Panc1 (cell line): ENCODE measurements around the gene DLGAP3. TPM values are rescaled to one million over a fixed set of nuclear protein-coding genes. Genes with fewer than 3 reads are reported as not detected.

Experiments used
- ATAC-seq: fragments of 200-7000 bp; cut with Tn5 transposase; 2 replicates; pipeline ENCODE4 v1.9.1; 2020; ENCODE audit warnings: mild to moderate bottlenecking, moderate library complexity
- BruUV-seq: library from RNA; stranded (reverse); fragments of 400-500 nt; replicated peaks from 2 replicates; lab custom pipeline; 2021; lab: Mats Ljungman, UMichigan
- CTCF ChIA-PET: fragments of 300-600 bp; sonication (Branson Sonifier 250); formaldehyde crosslinking; loops from one replicate; lab custom pipeline; 2022; ENCODE audit warnings: antibody characterized with exemption; lab: Charles Lee
- POLR2A ChIA-PET: fragments of 300-600 bp; sonication (Branson Sonifier 250); formaldehyde crosslinking; loops from one replicate; lab custom pipeline; 2022; ENCODE audit warnings: antibody characterized with exemption; lab: Charles Lee
- DNase-seq: peaks from one replicate; pipeline ENCODE4 v3.0.0-alpha.2; 2010; ENCODE audit warnings: low read depth, low spot score
- H3K27ac ChIP-seq: 2 replicates; pipeline ENCODE4 v1.5.1; 2011; ENCODE audit warnings: mild to moderate bottlenecking, low read length, inconsistent platforms
- H3K27me3 ChIP-seq: fragments of 200-500 bp; sonication (Bioruptor generic); 2 replicates; pipeline ENCODE4 v1.6.0; 2014; ENCODE audit warnings: low read length, inconsistent platforms; ENCODE audit not compliant: control insufficient read depth, insufficient read depth
- H3K36me3 ChIP-seq: fragments of 200-500 bp; sonication (Bioruptor generic); 2 replicates; pipeline ENCODE4 v1.5.1; 2014; ENCODE audit warnings: inconsistent platforms, mild to moderate bottlenecking, low read length, moderate library complexity; ENCODE audit not compliant: control insufficient read depth, insufficient read depth
- H3K4me1 ChIP-seq: 2 replicates; pipeline ENCODE4 v1.5.1; 2011; ENCODE audit warnings: inconsistent platforms, mild to moderate bottlenecking, low read length, moderate library complexity; ENCODE audit not compliant: control insufficient read depth, insufficient read depth
- H3K4me3 ChIP-seq, 2 experiments: 2 replicates each; pipeline ENCODE4 v1.5.1; 2011 to 2012; ENCODE audit warnings: low read depth in 2 of 2, low read length in 2 of 2, mild to moderate bottlenecking in 2 of 2, inconsistent platforms in 1 of 2, moderate library complexity in 1 of 2
- H3K9me3 ChIP-seq: fragments of 200-500 bp; sonication (Bioruptor generic); 2 replicates; pipeline ENCODE4 v1.5.1; 2014; ENCODE audit warnings: low read depth, mild to moderate bottlenecking, inconsistent platforms, low read length, moderate library complexity; ENCODE audit not compliant: control insufficient read depth, insufficient read depth
- POLR2AphosphoS5 ChIP-seq: IDR thresholded peaks from 2 replicates; pipeline ENCODE4 v1.6.1; 2012; ENCODE audit warnings: mild to moderate bottlenecking, low read depth, low read length, moderate library complexity
- SIN3A ChIP-seq: IDR thresholded peaks from 2 replicates; pipeline ENCODE4 v1.6.1; 2012; ENCODE audit warnings: low read depth, mild to moderate bottlenecking, low read length, moderate library complexity, borderline replicate concordance; ENCODE audit not compliant: insufficient read depth
- TCF7L2 ChIP-seq: IDR thresholded peaks from 2 replicates; pipeline ENCODE4 v1.6.1; 2011; ENCODE audit warnings: mild to moderate bottlenecking, low read depth, low read length, inconsistent platforms
- in situ Hi-C: cut with HindIII; loops from 2 replicates; pipeline ENCODE4 v1.10.0; 2016; ENCODE audit warnings: low sequenced_read_pairs, low pct_unique_long_range_greater_than_20kb
- intact Hi-C: fragments of 100-400 bp; cut with micrococcal nuclease; formaldehyde crosslinking; loops from one replicate; pipeline ENCODE4 v1.10.0; 2022; ENCODE audit not compliant: unreplicated experiment
- total RNA-seq: library from RNA; stranded (reverse); gene quantifications from one replicate; pipeline ENCODE4 v1.2.1, GENCODE V29; 2021; ENCODE audit not compliant: unreplicated experiment
- TF ChIP-seq, protein P1 (sequence below), 2 experiments: IDR thresholded peaks; 2 replicates each; pipeline ENCODE4 v1.6.1; 2011 to 2012; ENCODE audit warnings: low read depth in 2 of 2, control low read depth in 1 of 2, low read length in 1 of 2, mild to moderate bottlenecking in 1 of 2, moderate library complexity in 1 of 2; ENCODE audit not compliant: insufficient read depth in 1 of 2
- TF ChIP-seq, protein P2 (sequence below): fragments of 450-650 bp; IDR thresholded peaks from 2 replicates; pipeline ENCODE4 v1.5.1; 2017; ENCODE audit warnings: mild to moderate bottlenecking

Gene DLGAP3
- total RNA-seq, 1 experiment from 2014 or later: 0.87 TPM

DNA sequence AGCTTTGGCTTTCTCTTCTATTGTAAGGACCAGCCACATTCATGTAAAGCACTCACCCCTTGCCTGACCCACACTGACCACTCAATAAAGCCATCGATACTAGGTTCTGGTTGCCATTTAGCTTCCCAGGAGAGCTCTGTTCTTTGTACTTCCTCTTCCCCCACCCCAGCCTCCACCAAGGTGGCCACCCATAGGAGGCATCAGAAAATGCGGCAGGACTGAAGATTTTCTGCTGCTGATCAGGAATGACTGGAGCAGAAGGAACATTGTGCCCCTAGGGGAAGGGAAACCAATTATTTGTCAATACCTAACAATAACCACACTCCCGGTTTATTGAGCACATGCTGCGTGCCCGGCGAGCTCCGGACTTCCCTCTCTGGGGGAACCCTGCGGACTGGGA lies 64.7 kb downstream of the DLGAP3 start:
- no peak for ATAC-seq

DNA sequence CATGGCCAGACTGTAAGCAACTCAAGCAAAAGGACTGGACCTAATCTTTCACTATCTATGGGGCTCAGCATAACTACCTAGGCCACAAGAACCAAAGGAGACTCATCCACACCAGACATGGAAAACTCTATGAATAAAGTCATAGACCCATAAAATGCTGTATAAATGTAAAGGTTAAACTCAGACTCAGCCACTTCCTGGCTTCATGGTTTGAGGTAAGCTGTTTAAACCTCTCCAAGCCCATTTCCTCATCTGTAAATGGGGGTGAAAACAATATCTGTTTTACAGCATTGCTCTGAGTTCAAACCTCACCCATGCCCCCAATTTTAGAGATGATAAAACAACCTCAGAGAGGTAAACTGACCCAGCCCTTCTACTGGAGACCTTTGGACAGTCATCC lies 65.9 kb downstream of the DLGAP3 start:
- no peak overlapping the region for H3K27ac ChIP-seq
- no peaks in the 10 kb centered on the region; the same call in 1 of the 2 replicates for H3K36me3 ChIP-seq
- ChIA-PET POLR2A (no interaction called here), CTCF (no interaction called here)
- intact Hi-C loops (no loop called here), in situ Hi-C loops (no loop called here)
- H3K9me3 ChIP-seq: no peaks in the 10 kb centered on the region
- DNase-seq (no peak), ATAC-seq (no peak)
- H3K4me1 ChIP-seq: 0 out of 2 replicates have a peak, but pooled peaks cover 3% of the 10 kb centered on the region
- no peaks in the 10 kb centered on the region; the same call in 1 of the 2 replicates for H3K27me3 ChIP-seq
- no peak overlapping the region for H3K4me3 ChIP-seq
- TF ChIP-seq POLR2AphosphoS5 (no peak), TCF7L2 (no peak), SIN3A (no peak)
- TF ChIP-seq, protein P1, sequence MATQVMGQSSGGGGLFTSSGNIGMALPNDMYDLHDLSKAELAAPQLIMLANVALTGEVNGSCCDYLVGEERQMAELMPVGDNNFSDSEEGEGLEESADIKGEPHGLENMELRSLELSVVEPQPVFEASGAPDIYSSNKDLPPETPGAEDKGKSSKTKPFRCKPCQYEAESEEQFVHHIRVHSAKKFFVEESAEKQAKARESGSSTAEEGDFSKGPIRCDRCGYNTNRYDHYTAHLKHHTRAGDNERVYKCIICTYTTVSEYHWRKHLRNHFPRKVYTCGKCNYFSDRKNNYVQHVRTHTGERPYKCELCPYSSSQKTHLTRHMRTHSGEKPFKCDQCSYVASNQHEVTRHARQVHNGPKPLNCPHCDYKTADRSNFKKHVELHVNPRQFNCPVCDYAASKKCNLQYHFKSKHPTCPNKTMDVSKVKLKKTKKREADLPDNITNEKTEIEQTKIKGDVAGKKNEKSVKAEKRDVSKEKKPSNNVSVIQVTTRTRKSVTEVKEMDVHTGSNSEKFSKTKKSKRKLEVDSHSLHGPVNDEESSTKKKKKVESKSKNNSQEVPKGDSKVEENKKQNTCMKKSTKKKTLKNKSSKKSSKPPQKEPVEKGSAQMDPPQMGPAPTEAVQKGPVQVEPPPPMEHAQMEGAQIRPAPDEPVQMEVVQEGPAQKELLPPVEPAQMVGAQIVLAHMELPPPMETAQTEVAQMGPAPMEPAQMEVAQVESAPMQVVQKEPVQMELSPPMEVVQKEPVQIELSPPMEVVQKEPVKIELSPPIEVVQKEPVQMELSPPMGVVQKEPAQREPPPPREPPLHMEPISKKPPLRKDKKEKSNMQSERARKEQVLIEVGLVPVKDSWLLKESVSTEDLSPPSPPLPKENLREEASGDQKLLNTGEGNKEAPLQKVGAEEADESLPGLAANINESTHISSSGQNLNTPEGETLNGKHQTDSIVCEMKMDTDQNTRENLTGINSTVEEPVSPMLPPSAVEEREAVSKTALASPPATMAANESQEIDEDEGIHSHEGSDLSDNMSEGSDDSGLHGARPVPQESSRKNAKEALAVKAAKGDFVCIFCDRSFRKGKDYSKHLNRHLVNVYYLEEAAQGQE (IDR thresholded peaks at IDR 0.05; ENCODE audit: insufficient read depth in 1 of 2, low read depth in 2 of 2, low read length in 1 of 2): no peak
- TF ChIP-seq, protein P2, sequence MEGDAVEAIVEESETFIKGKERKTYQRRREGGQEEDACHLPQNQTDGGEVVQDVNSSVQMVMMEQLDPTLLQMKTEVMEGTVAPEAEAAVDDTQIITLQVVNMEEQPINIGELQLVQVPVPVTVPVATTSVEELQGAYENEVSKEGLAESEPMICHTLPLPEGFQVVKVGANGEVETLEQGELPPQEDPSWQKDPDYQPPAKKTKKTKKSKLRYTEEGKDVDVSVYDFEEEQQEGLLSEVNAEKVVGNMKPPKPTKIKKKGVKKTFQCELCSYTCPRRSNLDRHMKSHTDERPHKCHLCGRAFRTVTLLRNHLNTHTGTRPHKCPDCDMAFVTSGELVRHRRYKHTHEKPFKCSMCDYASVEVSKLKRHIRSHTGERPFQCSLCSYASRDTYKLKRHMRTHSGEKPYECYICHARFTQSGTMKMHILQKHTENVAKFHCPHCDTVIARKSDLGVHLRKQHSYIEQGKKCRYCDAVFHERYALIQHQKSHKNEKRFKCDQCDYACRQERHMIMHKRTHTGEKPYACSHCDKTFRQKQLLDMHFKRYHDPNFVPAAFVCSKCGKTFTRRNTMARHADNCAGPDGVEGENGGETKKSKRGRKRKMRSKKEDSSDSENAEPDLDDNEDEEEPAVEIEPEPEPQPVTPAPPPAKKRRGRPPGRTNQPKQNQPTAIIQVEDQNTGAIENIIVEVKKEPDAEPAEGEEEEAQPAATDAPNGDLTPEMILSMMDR: no peak
- BruUV-seq: no TSS peak

More for the DNA sequence above, 64.7 kb downstream of the DLGAP3 start:
- ChIA-PET POLR2A (no interaction called here), CTCF (no interaction called here)
- no peak for DNase-seq
- Histone ChIP-seq H3K9me3 (no peaks in the 10 kb centered on the region), H3K27me3 (no peaks in the 10 kb centered on the region; the same call in 1 of the 2 replicates), H3K27ac (no peak overlapping the region), H3K36me3 (no peaks in the 10 kb centered on the region), H3K4me3 (no peak overlapping the region), H3K4me1 (no peaks in the 10 kb centered on the region)
- in situ Hi-C loops (no loop called here), intact Hi-C loops (no loop called here)
- TF ChIP-seq TCF7L2 (no peak), SIN3A (no peak), POLR2AphosphoS5 (no peak)
- TF ChIP-seq, protein P2: no peak
- TF ChIP-seq, protein P1 (IDR thresholded peaks at IDR 0.05; ENCODE audit: insufficient read depth in 1 of 2, low read depth in 2 of 2, low read length in 1 of 2): no peak
- BruUV-seq: no TSS peak
